Stimulated activated CD4-positive, alpha-beta T cell treated with anti-CD3 and anti-CD28 coated beads, Interleukin-4, amount 100 ng/mL, for 1 hour (primary cell): ENCODE data around the gene OR56A4.

Experiments
- DNase-seq: peaks from one replicate; pipeline ENCODE4 v3.0.0-alpha.2; 2020

The OR56A4 gene, protein sequence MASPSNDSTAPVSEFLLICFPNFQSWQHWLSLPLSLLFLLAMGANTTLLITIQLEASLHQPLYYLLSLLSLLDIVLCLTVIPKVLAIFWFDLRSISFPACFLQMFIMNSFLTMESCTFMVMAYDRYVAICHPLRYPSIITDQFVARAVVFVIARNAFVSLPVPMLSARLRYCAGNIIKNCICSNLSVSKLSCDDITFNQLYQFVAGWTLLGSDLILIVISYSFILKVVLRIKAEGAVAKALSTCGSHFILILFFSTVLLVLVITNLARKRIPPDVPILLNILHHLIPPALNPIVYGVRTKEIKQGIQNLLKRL

DNA sequence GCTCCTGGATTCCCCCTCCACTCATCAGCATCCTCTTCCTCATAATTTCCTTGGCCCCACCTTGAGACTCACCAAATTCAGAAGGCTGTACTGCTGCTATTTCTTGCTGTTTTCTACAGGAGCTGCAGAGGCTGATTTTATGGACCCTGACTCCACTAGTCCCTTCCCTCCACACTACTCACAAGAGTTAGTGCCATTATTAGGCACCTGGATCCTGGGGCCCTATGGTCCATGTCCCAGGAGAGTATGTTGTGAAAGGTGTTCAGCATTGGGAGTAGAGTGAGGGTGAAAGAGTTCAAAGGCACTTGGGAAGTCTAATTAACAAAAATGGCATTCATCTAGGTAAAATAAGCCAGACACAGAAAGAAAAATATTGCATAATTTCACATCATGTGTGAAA is at the start of gene OR56A4:
OR56A4 (minus strand) TSS at position 101 of the 400 bp plus-strand sequence. CDS start 3,954 bp downstream, outside the sequence.
- no peak for DNase-seq

DNA sequence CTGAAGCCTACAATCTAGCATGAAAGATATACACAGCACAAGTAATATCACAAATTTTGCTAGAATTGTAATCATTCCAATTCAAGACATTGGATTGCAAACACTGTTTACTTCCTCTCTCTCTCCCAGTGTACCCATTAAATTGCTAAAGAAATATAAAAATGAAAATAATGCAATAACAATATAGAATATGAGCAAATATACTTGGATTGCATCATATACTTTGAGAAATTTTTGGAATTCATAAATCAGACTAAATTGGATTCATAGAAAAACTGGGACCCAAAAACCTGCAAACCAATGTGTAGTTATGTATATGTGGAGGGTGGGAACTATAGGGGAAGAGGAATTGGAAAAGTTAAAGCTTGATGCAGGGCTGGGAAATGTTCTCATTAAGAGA is 48.8 kb upstream of the OR56A4 start:
- DNase-seq, result no peak

GRCh38 chr11:6052374-6052773 is 45.6 kb upstream of the OR56A4 start:
- no peak for DNase-seq

DNA sequence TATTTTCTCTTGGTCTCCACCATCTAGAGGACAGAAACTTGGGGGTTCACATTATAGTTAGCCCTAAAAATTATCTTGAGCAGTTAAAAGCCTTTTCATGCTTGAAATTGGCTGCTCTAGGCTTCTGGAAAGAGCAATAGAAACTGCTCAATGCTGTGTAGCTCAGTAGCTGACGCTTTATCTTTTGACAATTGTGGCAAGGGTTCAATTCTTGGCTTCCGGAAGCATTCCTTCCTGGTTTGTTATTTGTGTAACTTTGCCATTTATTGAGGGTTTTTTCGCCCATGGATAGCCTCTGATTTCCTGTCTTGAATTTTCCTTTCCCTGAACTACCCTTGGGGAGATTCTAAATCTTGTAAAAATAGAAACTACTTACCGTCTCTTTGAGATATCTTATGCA is 34.1 kb upstream of the OR56A4 start:
- DNase-seq, result no peak

GRCh38 chr11:6030708-6031405 is 24.1 kb upstream of the OR56A4 start, which contains the start of gene OR56A1:
Gene OR56A1, minus strand, starts transcription at chr11:6030758. Its CDS starts 3,066 bp downstream, at chr11:6027692.
- no peak for DNase-seq

DNA sequence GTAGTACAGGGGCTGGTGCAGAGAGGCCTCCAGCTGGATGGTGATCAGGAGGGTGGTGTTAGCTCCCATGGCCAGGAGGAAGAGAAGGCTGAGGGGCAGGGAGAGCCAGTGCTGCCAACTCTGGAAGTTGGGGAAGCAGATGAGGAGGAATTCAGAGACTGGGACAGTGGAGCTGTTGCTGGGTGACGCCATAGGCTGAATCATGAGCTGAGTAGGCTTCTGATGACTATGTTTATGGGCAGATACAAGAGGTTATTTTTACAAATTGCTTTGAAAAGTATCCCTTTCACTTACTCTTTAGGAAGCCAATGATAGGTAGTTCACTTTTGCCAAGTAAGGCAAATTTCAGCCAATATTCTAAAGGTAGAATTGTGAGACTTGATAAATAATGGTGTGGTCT is 20.8 kb upstream of the OR56A4 start:
- no peak for DNase-seq

GRCh38 chr11:6025056-6025455 is 18.3 kb upstream of the OR56A4 start:
- no peak for DNase-seq

DNA sequence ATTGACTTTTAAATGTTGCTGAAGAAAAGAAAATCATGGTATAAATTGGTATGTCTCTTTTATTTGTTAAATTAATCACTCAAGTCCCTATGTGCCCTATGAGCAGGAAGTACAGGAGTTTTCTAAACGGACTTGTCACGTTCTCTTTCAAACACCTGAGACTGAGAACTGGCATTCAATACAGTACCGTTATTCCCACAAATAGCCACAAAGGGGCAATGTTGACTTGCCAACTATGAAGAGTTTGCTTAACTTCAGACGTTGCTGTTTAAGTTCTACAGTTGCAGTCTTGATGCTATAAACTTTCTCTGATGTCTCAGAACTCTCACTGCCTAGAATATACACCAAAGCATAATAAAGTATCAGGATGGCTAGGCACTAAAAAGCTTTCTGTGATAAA is 16.2 kb upstream of the OR56A4 start:
- no peak for DNase-seq

DNA sequence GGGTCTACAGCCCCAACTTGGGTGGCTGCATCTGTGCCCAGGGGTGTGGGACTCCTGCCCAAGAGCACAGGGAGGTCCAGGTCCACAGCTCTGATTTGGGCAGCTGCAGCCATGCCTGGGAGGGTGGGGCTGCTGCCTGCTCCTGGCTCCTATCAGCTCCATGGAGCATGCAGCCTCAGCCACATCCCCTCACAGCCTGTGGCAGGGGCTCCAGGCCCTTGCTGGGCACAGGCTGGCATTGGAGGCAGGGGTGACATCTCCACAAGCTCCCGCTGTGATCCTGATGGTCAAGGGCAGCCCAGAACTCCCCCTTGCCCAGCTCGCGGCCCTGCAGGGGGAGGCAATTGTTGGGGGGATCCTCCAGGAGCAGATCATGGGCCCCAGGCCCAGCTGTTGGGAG is 6.3 kb upstream of the OR56A4 start:
- no peak for DNase-seq

GRCh38 chr11:6012035-6012668 is 5.4 kb upstream of the OR56A4 start:
- DNase-seq, result no peak

DNA sequence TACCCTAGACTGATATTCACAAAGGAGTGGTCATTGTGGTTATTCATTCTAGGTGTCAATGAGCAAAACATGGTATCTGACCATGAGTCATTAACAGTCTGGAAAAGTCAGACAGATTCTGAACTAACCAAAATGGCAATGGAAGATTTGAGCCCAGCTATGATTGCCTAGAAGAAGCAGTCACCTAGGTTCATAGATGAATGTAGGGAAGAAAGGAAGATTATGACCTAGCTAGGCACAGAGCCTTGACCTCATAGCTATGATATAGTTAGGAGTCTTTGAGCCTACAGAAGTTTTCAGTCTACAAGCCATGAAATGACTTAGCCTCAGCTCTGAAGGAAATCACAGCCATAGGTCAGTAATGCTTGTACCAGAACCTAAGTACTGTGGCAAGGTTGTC is 351 bp downstream of the OR56A4 start:
- DNase-seq, result no peak

- no peak for DNase-seq
These were observed 4.5 kb downstream of the OR56A4 start for GRCh38 chr11:6002202-6002699.

DNA sequence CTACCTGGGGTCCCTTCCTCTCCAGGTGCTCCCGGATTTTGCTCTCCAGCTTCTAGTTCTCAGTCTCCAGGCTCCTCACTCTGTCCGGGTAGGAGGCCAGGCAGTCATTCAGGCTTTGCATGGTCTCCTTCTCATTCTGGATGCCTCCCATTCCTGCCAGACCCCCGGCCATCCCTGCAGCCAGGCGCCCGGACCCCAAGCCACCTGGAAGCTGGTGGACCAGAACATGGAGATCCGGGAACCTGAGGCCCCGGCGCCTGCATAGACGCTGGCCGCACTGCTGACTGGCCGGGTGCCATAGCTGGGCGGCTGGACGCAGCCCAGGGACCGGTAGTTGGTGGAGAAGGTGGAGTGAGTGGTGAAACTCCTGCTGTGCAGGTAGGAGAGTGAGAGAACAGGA is 12.0 kb downstream of the OR56A4 start:
- DNase-seq, result no peak

GRCh38 chr11:5992604-5993251 is 14.0 kb downstream of the OR56A4 start:
- DNase-seq, result no peak

- DNase-seq, result no peak
These were observed 14.6 kb downstream of the OR56A4 start for GRCh38 chr11:5992150-5992549.

GRCh38 chr11:5989203-5989602 is 17.5 kb downstream of the OR56A4 start:
- no peak for DNase-seq

DNA sequence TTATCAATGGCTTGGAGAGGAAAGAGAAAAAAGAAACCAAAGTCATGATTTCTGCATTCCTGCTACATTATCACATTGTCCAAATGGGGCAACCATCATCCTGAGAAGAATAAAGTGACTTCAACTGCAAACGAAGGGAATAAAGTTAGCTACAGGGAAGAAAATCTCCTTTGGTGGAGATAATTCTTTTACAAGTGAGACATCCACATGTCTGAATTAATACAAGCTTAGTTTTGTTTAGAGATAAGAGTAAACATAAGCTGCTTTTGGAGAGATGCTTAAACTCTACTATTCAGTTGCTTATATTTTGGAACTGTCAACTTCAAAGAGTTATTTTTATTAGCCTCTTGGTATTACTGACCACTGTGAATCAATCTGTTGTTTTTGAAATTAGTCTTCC is 19.9 kb downstream of the OR56A4 start, which contains the start of gene OR52L1:
OR52L1 (minus strand) TSS at position 101 of the 400 bp plus-strand sequence; CDS start at position 46, 55 bp downstream.
- no peak for DNase-seq

- no peak for DNase-seq
These were observed 23.3 kb downstream of the OR56A4 start for GRCh38 chr11:5983443-5983842.

DNA sequence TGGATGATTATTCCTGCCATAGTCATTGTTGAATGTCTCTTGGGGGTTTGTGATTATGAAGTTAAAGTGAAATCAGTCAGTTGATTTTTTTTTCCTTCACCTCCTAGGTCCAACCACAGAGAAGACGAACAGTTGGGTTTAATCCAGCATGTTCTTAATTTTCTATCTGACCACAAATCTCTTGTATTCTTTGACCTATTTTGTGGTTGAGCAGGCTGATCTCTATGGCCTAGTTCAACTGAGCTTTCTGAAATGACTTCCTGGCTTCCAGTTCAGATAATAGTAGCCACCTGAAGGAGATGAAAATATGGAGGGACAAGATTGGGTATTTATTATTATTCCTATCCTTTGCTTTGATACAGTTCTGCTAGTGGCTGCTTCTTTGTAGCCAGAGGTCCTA is 33.2 kb downstream of the OR56A4 start:
- DNase-seq, result no peak

- DNase-seq, result no peak
These were observed 38.4 kb downstream of the OR56A4 start, which contains the start of gene OR56A5 for GRCh38 chr11:5968394-5968793. Gene OR56A5, minus strand, starts transcription at chr11:5968494. Its CDS starts 0 bp downstream, at chr11:5968494.

GRCh38 chr11:5967708-5968107 is 39.0 kb downstream of the OR56A4 start:
- DNase-seq, result no peak

DNA sequence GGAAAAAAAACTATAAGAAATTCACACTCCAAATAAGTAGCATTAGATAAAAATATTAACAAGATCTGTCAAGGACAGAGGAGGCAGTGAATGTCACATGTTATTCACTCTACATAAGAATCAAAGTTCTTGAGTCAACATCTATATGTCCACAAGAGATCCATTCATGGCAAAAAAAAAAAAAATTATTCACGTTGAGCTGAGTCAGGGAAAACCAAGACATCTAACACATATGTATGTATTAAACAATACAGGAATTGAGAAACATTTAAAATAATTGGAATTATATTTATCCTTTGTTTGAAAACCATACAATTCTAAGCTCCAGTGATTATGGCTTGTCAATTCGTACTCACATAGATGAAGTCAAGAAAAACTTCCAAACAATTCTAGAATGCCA is 39.8 kb downstream of the OR56A4 start:
- DNase-seq, result no peak
